Lower lobe of right lung (tissue), 2 donors: ENCODE measurements around the gene TFE3. TPM values are rescaled to one million over a fixed set of nuclear protein-coding genes. Genes with fewer than 3 reads are reported as not detected.

Experiments used
- ATAC-seq, 2 donors: fragments of 200-7000 bp; cut with Tn5 transposase; one replicate each; pipeline ENCODE4 v1.9.1; 2020 to 2022; ENCODE audit warnings: mild to moderate bottlenecking in 2 of 2, moderate library complexity in 2 of 2
- DNase-seq: peaks from one replicate; pipeline ENCODE4 v3.0.0-alpha.2; 2020
- H3K27ac ChIP-seq: fragments of 200-600 bp; one replicate; pipeline ENCODE4 v1.8.0; 2022
- H3K27me3 ChIP-seq: fragments of 200-600 bp; one replicate; pipeline ENCODE4 v1.8.0; 2022; ENCODE audit warnings: low read depth
- H3K36me3 ChIP-seq: fragments of 200-600 bp; one replicate; pipeline ENCODE4 v1.8.0; 2022; ENCODE audit warnings: mild to moderate bottlenecking
- H3K4me1 ChIP-seq: fragments of 200-600 bp; one replicate; pipeline ENCODE4 v1.8.0; 2022
- H3K4me3 ChIP-seq: fragments of 200-600 bp; one replicate; pipeline ENCODE4 v1.8.0; 2022; ENCODE audit warnings: mild to moderate bottlenecking
- H3K9me3 ChIP-seq: fragments of 200-600 bp; one replicate; pipeline ENCODE4 v1.8.0; 2022
- CTCF ChIP-seq: fragments of 200-600 bp; IDR thresholded peaks from one replicate; pipeline ENCODE4 v1.8.0; 2022; ENCODE audit warnings: antibody characterized with exemption, mild to moderate bottlenecking
- intact Hi-C: fragments of 100-400 bp; cut with DNase I; formaldehyde crosslinking; loops from one replicate; pipeline ENCODE4 v1.11.0; 2022
- total RNA-seq: library from RNA; stranded (reverse); fragmentation: NEBNext Ultra II Directional; extraction: Animal tissue kit (Norgen Biotek cat#: 25700); gene quantifications from one replicate; pipeline ENCODE4 v1.2.1, GENCODE V29; 2021
- donor health status: DM: no; HTN: yes; CAD: no; lungs with severe emphysema.

The TFE3 gene
- total RNA-seq, 1 donor from 2014 or later: 51.4 TPM

DNA sequence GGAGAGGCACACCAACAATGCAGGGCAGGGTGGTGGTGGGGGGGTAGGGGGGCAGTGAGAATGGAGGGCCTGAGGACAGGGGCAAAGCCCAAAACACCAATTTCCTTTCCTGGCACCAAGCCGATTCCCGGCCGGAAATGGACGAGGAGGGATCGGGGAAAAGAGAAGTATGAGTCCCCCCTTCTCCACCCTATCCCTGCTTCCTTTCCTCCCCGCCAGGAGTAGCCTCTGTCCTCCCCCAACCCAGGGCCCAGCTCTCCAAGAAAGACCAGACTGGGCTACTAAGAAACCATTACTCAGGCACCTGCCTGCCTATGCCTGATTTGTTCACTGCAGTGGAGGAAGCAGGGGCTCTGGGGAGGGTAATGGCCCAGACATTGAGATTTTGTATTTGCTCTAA is 16.0 kb upstream of the TFE3 start:
- TF ChIP-seq CTCF: no peak
- no peaks in the 10 kb centered on the region for H3K9me3 ChIP-seq
- H3K4me3 ChIP-seq: peak overlapping the region; percentile 45
- peak; percentile 34 to 46 for ATAC-seq
- H3K27me3 ChIP-seq: no peaks in the 10 kb centered on the region
- H3K4me1 ChIP-seq: no peaks in the 10 kb centered on the region
- peak overlapping the region; percentile 62 for H3K27ac ChIP-seq
- no peak for DNase-seq
- intact Hi-C loops: no loop called here
- peaks cover 4% of the 10 kb centered on the region for H3K36me3 ChIP-seq

- no peak for TF ChIP-seq CTCF
- Histone ChIP-seq H3K4me3 (peak within 1 kb of the TSS; percentile 45), H3K36me3 (peaks cover 4% of the 10 kb centered on the region), H3K4me1 (no peaks in the 10 kb centered on the region), H3K27ac (peak within 1 kb of the TSS; percentile 62), H3K27me3 (no peaks in the 10 kb centered on the region), H3K9me3 (no peaks in the 10 kb centered on the region)
- intact Hi-C loops: no loop called here
- peak; percentile 51 for DNase-seq
- ATAC-seq: peak; percentile 90 to 91
Measured at GRCh38 chrX:49058794-49059193, 15.6 kb upstream of the TFE3 start, which contains the start of gene CCDC120. CCDC120 (plus strand) TSS chrX:49058999; CDS start chrX:49062042, 3,043 bp downstream.

GRCh38 chrX:49054073-49054762 is 11.1 kb upstream of the TFE3 start:
- peak overlapping the region; percentile 86 for H3K27ac ChIP-seq
- no peaks in the 10 kb centered on the region for H3K9me3 ChIP-seq
- TF ChIP-seq CTCF: no peak
- ATAC-seq (no peak), DNase-seq (no peak)
- H3K27me3 ChIP-seq: no peaks in the 10 kb centered on the region
- intact Hi-C loops: no loop called here
- no peaks in the 10 kb centered on the region for H3K4me1 ChIP-seq
- H3K4me3 ChIP-seq: peak overlapping the region; percentile 60
- no peaks in the 10 kb centered on the region for H3K36me3 ChIP-seq

DNA sequence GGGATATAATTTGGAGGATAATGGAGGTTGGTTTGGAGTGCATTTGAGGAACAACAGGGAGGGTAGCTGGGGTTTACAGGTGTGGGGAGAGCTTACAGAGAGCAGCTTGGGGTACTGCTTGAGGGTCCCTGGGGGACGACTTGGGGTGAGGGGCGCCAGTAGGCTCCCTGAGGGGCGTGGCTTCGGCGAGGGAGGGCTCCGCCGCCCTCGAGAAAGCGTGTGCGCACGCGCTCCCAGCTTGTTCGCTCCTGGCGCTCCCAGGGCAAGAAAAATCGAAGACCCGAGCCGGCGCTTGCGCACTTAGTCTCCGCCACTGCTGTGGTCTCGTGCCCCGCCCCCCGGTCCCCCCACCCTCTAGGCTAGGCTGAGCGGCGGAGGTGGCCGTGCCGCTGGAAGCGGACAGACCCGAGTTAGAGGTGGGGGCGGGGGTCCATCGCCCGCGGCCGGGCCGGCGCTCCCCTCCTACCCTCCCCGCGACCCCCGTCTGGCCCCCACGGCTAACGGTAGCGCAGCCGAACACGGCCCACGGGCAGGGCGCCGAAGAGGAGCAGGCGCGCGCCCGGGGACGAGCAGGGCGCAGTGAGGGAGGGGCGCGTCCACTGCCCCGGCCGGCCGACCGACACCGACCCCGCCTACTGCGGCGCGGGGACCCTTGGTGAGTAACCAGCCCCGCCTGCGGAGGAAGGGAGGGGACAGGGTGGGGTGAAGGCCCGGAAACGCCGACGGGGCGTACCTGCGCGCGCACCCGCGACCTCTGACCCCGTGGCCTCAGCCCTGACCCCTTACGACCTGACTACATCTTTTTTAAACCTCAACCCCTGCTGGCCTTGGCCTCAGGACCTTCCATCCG is 10.3 kb upstream of the TFE3 start:
- DNase-seq: peak; percentile 75
- peak overlapping the region; percentile 86 for H3K27ac ChIP-seq

DNA sequence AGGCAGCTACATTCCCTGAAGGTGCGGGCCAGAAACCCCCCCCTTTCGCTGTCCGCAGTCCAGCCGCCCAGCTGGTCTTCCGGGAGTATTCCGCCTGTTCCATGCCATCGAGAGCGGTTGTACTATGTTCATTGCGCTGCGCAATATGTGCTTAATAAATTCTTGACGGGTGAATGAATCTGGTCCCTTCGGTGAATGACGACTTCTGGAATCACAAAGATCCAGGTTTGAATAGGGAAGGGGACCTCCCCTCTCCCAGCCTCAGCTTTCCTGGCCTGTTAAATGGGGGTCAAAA is 777 bp upstream of the TFE3 start:
- intact Hi-C loops: no loop called here
- H3K4me3 ChIP-seq: peak overlapping the region; percentile 32

More for the DNA sequence above, 10.3 kb upstream of the TFE3 start:
- TF ChIP-seq CTCF: no peak
- peak overlapping the region; percentile 60 for H3K4me3 ChIP-seq
- intact Hi-C loops: no loop called here
- no peaks in the 10 kb centered on the region for H3K9me3 ChIP-seq
- no peaks in the 10 kb centered on the region for H3K27me3 ChIP-seq
- ATAC-seq: peak; percentile 89 to 92
- H3K36me3 ChIP-seq: no peaks in the 10 kb centered on the region
- H3K4me1 ChIP-seq: no peaks in the 10 kb centered on the region

More for the DNA sequence above, 777 bp upstream of the TFE3 start:
- H3K27me3 ChIP-seq: no peaks in the 10 kb centered on the region
- no peak for DNase-seq
- no peaks in the 10 kb centered on the region for H3K9me3 ChIP-seq
- H3K36me3 ChIP-seq: peaks cover 7% of the 10 kb centered on the region
- TF ChIP-seq CTCF: no peak
- peak overlapping the region; percentile 76 for H3K27ac ChIP-seq
- H3K4me1 ChIP-seq: peaks cover 19% of the 10 kb centered on the region
- no peak for ATAC-seq
